Central memory CD8-positive, alpha-beta T cell (primary cell): ENCODE data around the gene LINGO3.

Experiments
- ATAC-seq: fragments of 150-1000 bp; cut with Tn5 transposase; replicated peaks from 2 replicates; pipeline ENCODE4 v1.10.0; 2022; ENCODE audit warnings: mild to moderate bottlenecking, moderate FRiP score, moderate number of reproducible peaks; ENCODE audit not compliant: poor library complexity, severe bottlenecking; ENCODE audit errors: extremely low read depth
- DNase-seq, 2 donors: peaks; one replicate each; pipeline ENCODE4 v3.0.0; 2021; ENCODE audit warnings: low spot score in 2 of 2
- H3K27ac Mint-ChIP-seq: one replicate; pipeline ENCODE4 v1.8.0; 2022; ENCODE audit warnings: low read depth, mild to moderate bottlenecking, moderate library complexity, mixed read lengths
- H3K27me3 Mint-ChIP-seq: one replicate; pipeline ENCODE4 v1.8.0; 2022; ENCODE audit warnings: mixed read lengths
- H3K36me3 Mint-ChIP-seq: one replicate; pipeline ENCODE4 v1.8.0; 2022; ENCODE audit warnings: mild to moderate bottlenecking, moderate library complexity, mixed read lengths; ENCODE audit not compliant: insufficient read depth
- H3K4me1 Mint-ChIP-seq: one replicate; pipeline ENCODE4 v1.8.0; 2022; ENCODE audit warnings: mixed read lengths
- H3K4me3 Mint-ChIP-seq: one replicate; pipeline ENCODE4 v1.8.0; 2022; ENCODE audit warnings: mild to moderate bottlenecking, moderate library complexity, mixed read lengths
- H3K9me3 Mint-ChIP-seq: one replicate; pipeline ENCODE4 v1.8.0; 2022; ENCODE audit warnings: mixed read lengths

The LINGO3 gene

GRCh38 chr19:2329149-2329478, 21.2 kb upstream of the LINGO3 start:
- peak overlapping the region; percentile 96 for H3K4me3 Mint-ChIP-seq
- no peak for ATAC-seq
- DNase-seq, result no peak
- peaks cover 47% of the 10 kb centered on the region for H3K4me1 Mint-ChIP-seq
- H3K9me3 Mint-ChIP-seq, result no peaks in the 10 kb centered on the region
- H3K36me3 Mint-ChIP-seq, result peaks cover 33% of the 10 kb centered on the region
- H3K27ac Mint-ChIP-seq, result peak overlapping the region; percentile 94
- H3K27me3 Mint-ChIP-seq, result no peaks in the 10 kb centered on the region

DNA sequence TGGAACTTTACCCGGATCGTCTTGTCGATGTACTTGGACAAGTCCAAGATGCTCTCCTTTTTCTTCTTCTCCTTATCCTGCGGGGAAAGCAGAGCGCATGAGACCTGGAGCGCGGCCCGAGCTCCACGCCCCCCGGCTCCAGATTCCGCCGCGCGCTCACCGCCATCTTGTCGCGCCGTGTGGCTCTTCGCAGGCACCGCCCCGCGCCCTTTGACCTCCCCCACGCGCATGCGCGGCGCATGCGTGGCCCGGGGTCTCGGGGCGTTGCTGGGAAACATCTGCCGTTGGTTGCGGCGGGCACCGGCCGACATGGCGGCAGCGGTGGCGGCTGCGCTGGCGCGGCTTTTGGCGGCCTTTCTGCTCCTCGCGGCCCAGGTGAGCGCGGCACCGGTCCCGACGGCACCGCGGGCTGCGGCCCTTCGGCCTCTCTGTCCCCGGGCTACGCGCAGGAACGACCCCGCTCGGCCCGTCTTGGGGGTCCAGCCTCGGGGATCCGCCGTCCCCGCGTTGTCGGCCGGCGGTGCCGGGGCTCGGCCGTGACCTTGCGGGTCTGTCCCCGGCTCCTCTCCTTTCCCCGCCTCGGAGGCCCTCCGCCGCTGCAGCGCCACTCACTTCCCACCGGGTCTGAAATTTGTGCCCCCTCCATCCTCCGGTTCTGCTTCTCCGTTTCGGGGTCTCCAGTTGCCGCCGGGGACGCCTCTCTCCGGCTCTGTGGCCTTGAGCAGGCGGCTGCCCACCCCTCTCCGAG, 20.6 kb upstream of the LINGO3 start, which contains the start of the genes LSM7 and SPPL2B:
Gene LSM7 (minus strand): TSS at position 186 of the 748 bp plus-strand sequence. CDS start 20 bp downstream, at position 166.
Gene SPPL2B (plus strand): TSS at position 284 of the 748 bp plus-strand sequence. CDS start 26 bp downstream, at position 310.
- peak within 1 kb of the TSS; percentile 96 for H3K4me3 Mint-ChIP-seq
- peak within 1 kb of the TSS; percentile 94 for H3K27ac Mint-ChIP-seq
- DNase-seq (peak; percentile 83 to 84), ATAC-seq (peak; percentile 82)
- H3K27me3 Mint-ChIP-seq, result no peaks in the 10 kb centered on the region
- H3K9me3 Mint-ChIP-seq, result no peaks in the 10 kb centered on the region
- peaks cover 47% of the 10 kb centered on the region for H3K4me1 Mint-ChIP-seq
- H3K36me3 Mint-ChIP-seq, result peaks cover 35% of the 10 kb centered on the region

DNA sequence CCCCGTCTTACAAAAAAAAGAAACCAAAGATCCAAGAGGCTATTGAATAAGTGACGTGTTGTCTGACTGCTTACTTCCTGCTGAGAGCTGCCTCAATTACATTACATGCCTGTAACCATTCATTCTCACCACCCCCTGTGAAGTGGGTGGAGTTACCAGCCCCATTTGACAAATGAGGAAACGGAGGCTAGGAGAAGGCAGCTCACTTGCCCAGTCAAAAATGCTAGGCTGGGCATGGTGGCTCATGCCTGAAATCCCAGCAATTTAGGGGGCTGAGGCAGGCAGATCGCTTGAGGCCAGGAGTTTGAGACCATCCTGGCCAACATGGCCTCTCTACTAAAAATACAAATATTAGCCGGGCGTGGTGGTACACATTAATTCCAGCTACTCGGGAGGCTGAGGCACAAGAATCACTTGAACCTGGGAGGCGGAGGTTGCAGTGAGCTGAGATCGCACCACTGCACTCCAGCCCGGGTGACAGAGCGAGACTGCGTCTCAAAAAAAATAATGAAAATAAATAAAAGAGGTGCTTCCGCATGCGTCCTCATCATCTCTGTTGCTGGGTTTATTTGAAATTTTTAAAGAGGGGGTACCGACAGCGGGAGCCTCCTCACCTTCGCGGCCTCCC, 19.9 kb upstream of the LINGO3 start:
- Mint-ChIP-seq H3K4me1 (peaks cover 47% of the 10 kb centered on the region), H3K36me3 (peaks cover 42% of the 10 kb centered on the region), H3K27ac (peak overlapping the region; percentile 94), H3K9me3 (no peaks in the 10 kb centered on the region), H3K4me3 (peak overlapping the region; percentile 96), H3K27me3 (no peaks in the 10 kb centered on the region)
- ATAC-seq, result peak; percentile 81
- DNase-seq, result peak in 1 of 2 donors; percentile 64

GRCh38 chr19:2326699-2327360, 18.9 kb upstream of the LINGO3 start:
- Mint-ChIP-seq H3K27me3 (no peaks in the 10 kb centered on the region), H3K4me3 (peak overlapping the region; percentile 96), H3K9me3 (no peaks in the 10 kb centered on the region), H3K36me3 (peaks cover 47% of the 10 kb centered on the region), H3K4me1 (peaks cover 47% of the 10 kb centered on the region), H3K27ac (peak overlapping the region; percentile 94)
- ATAC-seq (no peak), DNase-seq (no peak)

GRCh38 chr19:2325281-2326046, 17.5 kb upstream of the LINGO3 start:
- ATAC-seq (no peak), DNase-seq (no peak)
- H3K36me3 Mint-ChIP-seq, result peaks cover 47% of the 10 kb centered on the region
- peak overlapping the region; percentile 80 for H3K27ac Mint-ChIP-seq
- peaks cover 46% of the 10 kb centered on the region for H3K4me1 Mint-ChIP-seq
- H3K27me3 Mint-ChIP-seq, result no peaks in the 10 kb centered on the region
- H3K4me3 Mint-ChIP-seq, result peak overlapping the region; percentile 42
- H3K9me3 Mint-ChIP-seq, result no peaks in the 10 kb centered on the region

- H3K36me3 Mint-ChIP-seq, result peaks cover 45% of the 10 kb centered on the region
- DNase-seq (no peak), ATAC-seq (no peak)
- H3K9me3 Mint-ChIP-seq, result no peaks in the 10 kb centered on the region
- no peak overlapping the region for H3K4me3 Mint-ChIP-seq
- peaks cover 35% of the 10 kb centered on the region for H3K4me1 Mint-ChIP-seq
- no peaks in the 10 kb centered on the region for H3K27me3 Mint-ChIP-seq
- H3K27ac Mint-ChIP-seq, result peak overlapping the region; percentile 46
These were observed 16.4 kb upstream of the LINGO3 start for GRCh38 chr19:2324220-2324948.

DNA sequence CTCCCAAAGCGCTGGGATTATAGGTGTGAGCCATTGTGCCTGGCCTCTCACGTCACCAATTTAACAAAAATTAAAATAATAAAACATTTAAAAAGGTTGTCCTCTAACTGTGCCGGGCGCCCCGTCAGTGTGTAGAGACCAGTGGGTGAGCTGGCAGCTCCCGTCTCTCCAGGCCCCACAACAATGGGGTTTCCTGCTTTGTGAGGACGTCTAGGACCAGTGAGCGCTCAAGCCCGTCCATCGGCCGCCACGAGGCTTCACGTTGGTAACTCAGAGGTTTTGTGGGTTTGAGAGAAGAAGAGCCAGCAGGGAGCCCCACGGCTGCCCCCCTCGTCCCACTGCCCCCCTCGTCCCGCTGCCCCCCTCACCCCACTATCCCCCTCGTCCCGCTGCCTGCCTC, 15.8 kb upstream of the LINGO3 start:
- ATAC-seq, result no peak
- H3K4me1 Mint-ChIP-seq, result peaks cover 30% of the 10 kb centered on the region
- no peak overlapping the region for H3K4me3 Mint-ChIP-seq
- H3K9me3 Mint-ChIP-seq, result no peaks in the 10 kb centered on the region
- H3K27me3 Mint-ChIP-seq, result no peaks in the 10 kb centered on the region
- DNase-seq, result no peak
- H3K36me3 Mint-ChIP-seq, result peaks cover 39% of the 10 kb centered on the region
- no peak overlapping the region for H3K27ac Mint-ChIP-seq

DNA sequence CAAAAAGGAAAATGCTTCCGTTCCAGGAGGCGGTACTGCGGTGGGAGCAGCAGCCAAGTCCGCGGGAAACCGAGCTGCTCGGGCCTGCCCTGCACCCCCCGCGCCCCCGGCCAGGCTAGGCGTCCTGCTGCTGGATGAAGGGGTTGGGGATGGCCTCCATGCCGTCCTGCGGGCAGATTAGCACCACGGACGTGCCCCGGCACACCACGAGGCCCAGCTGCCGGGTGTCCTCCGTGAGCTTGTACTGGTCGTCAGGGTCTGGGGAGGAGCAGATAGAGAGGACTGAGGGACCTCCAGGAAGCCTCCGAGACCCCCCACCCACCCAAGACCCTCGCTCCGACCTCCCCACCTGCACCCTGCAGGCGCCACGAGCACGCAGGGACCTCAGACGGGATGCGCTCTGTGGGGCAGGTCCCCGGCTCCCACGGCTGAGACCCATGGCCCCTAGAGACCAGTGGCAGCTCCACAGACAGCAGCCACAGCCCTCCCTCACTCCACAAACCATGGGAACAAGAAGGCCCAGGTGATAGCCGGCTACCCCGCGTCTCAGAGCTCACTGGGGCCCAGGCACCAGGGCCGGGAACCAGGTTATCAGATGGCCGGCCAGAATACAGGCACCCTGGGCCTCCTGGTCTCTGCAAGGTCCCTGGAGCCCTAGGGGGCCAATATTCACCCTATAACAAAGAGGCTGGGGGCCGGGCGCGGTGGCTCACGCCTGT, 13.8 kb upstream of the LINGO3 start:
- H3K9me3 Mint-ChIP-seq, result no peaks in the 10 kb centered on the region

GRCh38 chr19:2320939-2321338, 13.0 kb upstream of the LINGO3 start:
- ATAC-seq, result no peak
- Mint-ChIP-seq H3K4me3 (no peak overlapping the region), H3K4me1 (peaks cover 7% of the 10 kb centered on the region), H3K27ac (no peak overlapping the region), H3K27me3 (no peaks in the 10 kb centered on the region), H3K9me3 (no peaks in the 10 kb centered on the region), H3K36me3 (peaks cover 22% of the 10 kb centered on the region)
- no peak for DNase-seq

More for the DNA sequence above, 13.8 kb upstream of the LINGO3 start:
- no peaks in the 10 kb centered on the region for H3K27me3 Mint-ChIP-seq
- H3K36me3 Mint-ChIP-seq, result peaks cover 24% of the 10 kb centered on the region
- DNase-seq (no peak), ATAC-seq (no peak)
- peaks cover 13% of the 10 kb centered on the region for H3K4me1 Mint-ChIP-seq
- no peak overlapping the region for H3K4me3 Mint-ChIP-seq
- H3K27ac Mint-ChIP-seq, result no peak overlapping the region

- DNase-seq, result no peak
- Mint-ChIP-seq H3K4me3 (no peak overlapping the region), H3K36me3 (peaks cover 20% of the 10 kb centered on the region), H3K9me3 (peaks cover 1% of the 10 kb centered on the region), H3K4me1 (no peaks in the 10 kb centered on the region), H3K27ac (no peak overlapping the region), H3K27me3 (peaks cover 3% of the 10 kb centered on the region)
- no peak for ATAC-seq
These were observed 12.1 kb upstream of the LINGO3 start for GRCh38 chr19:2320049-2320448.

- Mint-ChIP-seq H3K27me3 (peaks cover 8% of the 10 kb centered on the region), H3K4me1 (no peaks in the 10 kb centered on the region), H3K4me3 (no peak overlapping the region), H3K9me3 (peaks cover 6% of the 10 kb centered on the region), H3K27ac (no peak overlapping the region), H3K36me3 (peaks cover 18% of the 10 kb centered on the region)
- ATAC-seq, result no peak
- no peak for DNase-seq
These were observed 11.6 kb upstream of the LINGO3 start for GRCh38 chr19:2319551-2319950.
